Erythroblast (primary cell): ENCODE data around the gene GMPR.

Experiments
- GATA1 ChIP-seq: IDR thresholded peaks from 2 replicates; pipeline ENCODE4 v1.6.1; 2011; ENCODE audit warnings: low read depth, mild to moderate bottlenecking, control low read depth, low read length, moderate library complexity
- POLR2A ChIP-seq: IDR thresholded peaks from 2 replicates; pipeline ENCODE4 v1.6.1; 2011; ENCODE audit warnings: mild to moderate bottlenecking, low read length

- TF ChIP-seq POLR2A (no peak), GATA1 (no peak)
These were observed 6.6 kb downstream of the GMPR start for GRCh38 chr6:16244869-16245451.
